ENCODE measurements around the gene UBXN1.
"Not testable (repeated sequence)": the region's sequence is repeated elsewhere in the genome, so short reads cannot be mapped to it uniquely, and the experiment has no call there.

Gene UBXN1

DNA sequence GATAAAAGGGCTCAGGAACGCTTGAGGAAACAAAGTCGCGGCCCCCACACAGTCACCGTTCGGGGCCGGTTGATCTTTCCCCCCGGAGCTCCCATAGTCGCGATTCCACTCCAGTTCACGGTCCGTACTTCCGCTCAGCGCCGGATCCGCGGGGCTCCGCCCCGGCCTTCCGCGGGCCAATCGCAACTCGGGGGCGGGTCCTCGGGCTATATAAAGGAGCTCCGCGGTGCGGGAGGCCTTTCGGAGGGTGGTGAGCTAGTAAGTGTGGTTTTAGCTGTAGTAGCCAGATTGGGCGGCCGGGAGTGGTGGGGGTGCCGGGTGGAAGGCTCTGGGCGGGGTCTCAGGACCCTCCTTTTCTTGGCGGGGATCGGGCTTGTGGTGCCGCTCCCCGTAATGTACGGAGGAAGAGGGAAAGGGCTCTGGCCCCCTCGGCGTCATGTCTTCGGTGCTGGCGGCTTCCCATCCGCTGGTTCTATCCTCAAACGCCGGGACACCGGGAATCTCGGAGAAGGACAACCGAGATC, 13.7 kb downstream of the UBXN1 start, which contains the start of the genes C11orf98 and CSKMT:
Gene C11orf98, minus strand, starts transcription at position 136 of the 524 bp plus-strand sequence. Its CDS starts 41 bp downstream, at position 95.
Gene CSKMT, plus strand, starts transcription at position 238 of the 524 bp plus-strand sequence. CDS start 568 bp downstream, outside the sequence.
- Histone ChIP-seq H3K27ac (ENCODE audit: low read depth, low read length) (peak within 1 kb of the TSS; percentile 89), H3K36me3 (ENCODE audit: control insufficient read depth, insufficient read depth, low read length) (peaks cover 11% of the 10 kb centered on the region), H3K4me3 (ENCODE audit: low read length) (peak within 1 kb of the TSS; percentile 94), H3K9ac (ENCODE audit: low read length) (peak within 1 kb of the TSS; percentile 76), H3K4me1 (ENCODE audit: control insufficient read depth, insufficient read depth, low read length) (peaks cover 17% of the 10 kb centered on the region), H3K27me3 (ENCODE audit: control insufficient read depth, insufficient read depth, low read length) (no peaks in the 10 kb centered on the region)

DNA sequence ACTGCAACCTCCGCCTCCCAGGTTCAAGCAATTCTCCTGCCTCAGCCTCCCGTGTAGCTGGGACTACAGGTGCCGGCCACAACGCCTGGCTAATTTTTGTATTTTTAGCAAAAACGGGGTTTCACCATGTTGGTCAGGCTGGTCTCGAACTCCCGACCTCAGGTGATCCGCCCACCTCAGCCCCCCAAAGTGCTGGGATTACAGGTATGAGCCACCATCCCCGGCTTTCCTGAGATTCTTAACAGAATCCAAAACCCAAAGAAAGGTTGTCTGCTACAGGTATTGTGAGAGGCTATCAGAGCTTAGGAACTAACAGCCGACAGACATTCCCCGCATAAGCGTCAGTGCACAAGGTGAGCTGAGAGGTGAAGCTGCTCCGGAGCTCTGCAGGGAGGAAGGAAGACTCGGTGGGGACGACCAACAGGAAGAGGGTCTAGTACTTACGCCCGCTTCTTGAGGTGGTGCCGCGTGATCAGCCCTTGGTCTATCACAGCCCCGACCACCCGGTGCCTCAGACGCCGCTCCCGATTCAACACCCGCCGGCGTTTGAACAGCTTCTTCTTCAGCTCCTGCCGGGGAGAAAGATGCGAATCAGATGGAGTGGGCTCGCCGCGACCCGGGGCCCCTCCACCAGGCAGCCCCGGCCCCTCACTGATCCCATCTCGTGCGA, 14.3 kb downstream of the UBXN1 start:
- Histone ChIP-seq H3K36me3 (ENCODE audit: control insufficient read depth, insufficient read depth, low read length) (peaks cover 11% of the 10 kb centered on the region), H3K9ac (ENCODE audit: low read length) (peak overlapping the region; percentile 42), H3K27ac (ENCODE audit: low read depth, low read length) (peak overlapping the region; percentile 89), H3K4me1 (ENCODE audit: control insufficient read depth, insufficient read depth, low read length) (peaks cover 17% of the 10 kb centered on the region), H3K4me3 (ENCODE audit: low read length) (peak overlapping the region; percentile 86), H3K27me3 (ENCODE audit: control insufficient read depth, insufficient read depth, low read length) (no peaks in the 10 kb centered on the region)

DNA sequence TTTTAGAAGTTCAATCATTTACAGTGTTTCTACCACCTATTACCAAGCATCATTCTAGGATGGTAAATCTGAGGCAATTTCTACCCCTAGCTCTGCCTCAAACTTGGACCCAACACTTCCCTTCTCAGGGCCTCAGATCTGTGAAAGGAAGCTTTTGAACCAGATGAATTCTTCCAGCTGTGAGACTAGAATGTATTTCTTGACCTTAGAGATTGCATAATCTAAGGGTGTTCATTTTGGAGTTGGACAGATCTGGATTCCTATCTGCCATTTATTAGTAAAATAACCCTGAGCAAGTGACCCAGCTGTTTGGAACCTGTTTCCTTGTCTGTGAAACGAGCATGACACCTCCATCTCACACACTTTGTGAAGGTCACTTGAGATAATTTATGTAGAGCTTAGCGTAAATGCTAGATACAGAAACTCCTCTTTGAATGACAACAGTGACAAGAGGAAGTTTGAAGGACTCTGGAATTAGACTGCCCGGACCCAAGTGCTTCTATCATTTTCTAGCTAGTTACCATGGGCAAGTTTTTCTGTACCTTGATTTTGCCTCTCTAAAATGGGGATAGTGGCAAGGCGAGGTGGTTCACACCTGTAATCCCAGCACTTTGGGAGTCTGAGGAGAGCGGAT, 22.0 kb downstream of the UBXN1 start:
- no peak overlapping the region for H3K4me3 ChIP-seq (ENCODE audit: low read length)
- no peak overlapping the region for H3K27ac ChIP-seq (ENCODE audit: low read depth, low read length)
- H3K36me3 ChIP-seq (ENCODE audit: control insufficient read depth, insufficient read depth, low read length) = no peaks in the 10 kb centered on the region
- H3K9ac ChIP-seq (ENCODE audit: low read length) = no peak overlapping the region
- peaks cover 6% of the 10 kb centered on the region for H3K4me1 ChIP-seq (ENCODE audit: control insufficient read depth, insufficient read depth, low read length)
- no peaks in the 10 kb centered on the region for H3K27me3 ChIP-seq (ENCODE audit: control insufficient read depth, insufficient read depth, low read length)

GRCh38 chr11:62654297-62654696, 24.6 kb downstream of the UBXN1 start:
- Histone ChIP-seq H3K4me1 (ENCODE audit: control insufficient read depth, insufficient read depth, low read length) (peaks cover 6% of the 10 kb centered on the region), H3K9ac (ENCODE audit: low read length) (no peak overlapping the region), H3K36me3 (ENCODE audit: control insufficient read depth, insufficient read depth, low read length) (peaks cover 5% of the 10 kb centered on the region), H3K27ac (ENCODE audit: low read depth, low read length) (no peak overlapping the region), H3K27me3 (ENCODE audit: control insufficient read depth, insufficient read depth, low read length) (no peaks in the 10 kb centered on the region), H3K4me3 (ENCODE audit: low read length) (no peak overlapping the region)

DNA sequence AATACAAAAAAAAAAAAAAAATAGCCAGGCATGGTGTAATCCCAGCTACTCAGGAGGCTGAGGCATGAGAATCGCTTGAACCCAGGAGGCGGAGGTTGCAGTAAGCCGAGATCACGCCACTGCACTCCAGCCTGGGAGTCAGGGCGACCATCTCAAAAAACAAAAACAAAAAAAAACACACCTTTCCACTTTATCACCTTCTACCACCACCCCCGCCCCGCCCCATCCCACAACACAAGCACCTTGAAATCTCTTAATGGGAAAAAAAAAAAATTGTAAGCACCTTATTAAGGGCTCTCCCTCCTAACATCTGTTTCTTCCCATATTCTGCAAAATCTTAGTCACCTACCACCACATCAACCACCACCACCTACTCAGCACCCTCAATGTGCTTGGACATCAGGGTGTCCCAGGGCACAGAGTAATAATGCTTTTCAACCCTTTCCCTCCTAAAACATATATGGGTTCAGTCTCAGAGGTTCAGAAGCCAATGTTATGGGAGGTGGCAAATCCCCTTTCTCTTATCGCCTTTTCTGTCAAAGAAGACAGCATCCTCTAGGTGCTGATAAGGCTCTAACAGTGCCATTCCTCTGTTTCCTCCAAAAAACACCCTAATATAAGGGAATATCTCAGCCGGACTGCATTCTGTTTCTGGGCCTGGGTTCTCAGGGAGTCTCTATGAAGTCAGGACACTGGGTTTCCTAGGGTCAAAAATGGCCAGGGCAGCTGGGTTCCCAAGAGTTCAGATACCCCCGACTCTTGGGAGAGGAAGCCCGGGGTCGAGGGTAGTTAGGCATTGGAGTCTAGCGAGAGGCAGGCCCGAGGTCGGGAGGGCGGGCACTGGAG, 26.5 kb downstream of the UBXN1 start:
- Histone ChIP-seq H3K4me3 (ENCODE audit: low read length) (peak overlapping the region; percentile 65), H3K9ac (ENCODE audit: low read length) (peak overlapping the region; percentile 67), H3K27me3 (ENCODE audit: control insufficient read depth, insufficient read depth, low read length) (no peaks in the 10 kb centered on the region), H3K36me3 (ENCODE audit: control insufficient read depth, insufficient read depth, low read length) (peaks cover 21% of the 10 kb centered on the region), H3K27ac (ENCODE audit: low read depth, low read length) (peak overlapping the region; percentile 81), H3K4me1 (ENCODE audit: control insufficient read depth, insufficient read depth, low read length) (peaks cover 6% of the 10 kb centered on the region)

GRCh38 chr11:62650283-62650682, 28.6 kb downstream of the UBXN1 start:
- H3K4me3 ChIP-seq (ENCODE audit: low read length); H3K27ac ChIP-seq (ENCODE audit: low read depth, low read length); H3K9ac ChIP-seq (ENCODE audit: low read length); H3K27me3 ChIP-seq (ENCODE audit: control insufficient read depth, insufficient read depth, low read length): not testable (repeated sequence)
- Histone ChIP-seq H3K4me1 (ENCODE audit: control insufficient read depth, insufficient read depth, low read length) (peaks cover 14% of the 10 kb centered on the region), H3K36me3 (ENCODE audit: control insufficient read depth, insufficient read depth, low read length) (peaks cover 21% of the 10 kb centered on the region)

GRCh38 chr11:62649486-62649885, 29.4 kb downstream of the UBXN1 start:
- Histone ChIP-seq H3K4me3 (ENCODE audit: low read length) (no peak overlapping the region), H3K27ac (ENCODE audit: low read depth, low read length) (no peak overlapping the region), H3K4me1 (ENCODE audit: control insufficient read depth, insufficient read depth, low read length) (peaks cover 18% of the 10 kb centered on the region), H3K36me3 (ENCODE audit: control insufficient read depth, insufficient read depth, low read length) (peaks cover 21% of the 10 kb centered on the region), H3K27me3 (ENCODE audit: control insufficient read depth, insufficient read depth, low read length) (no peaks in the 10 kb centered on the region), H3K9ac (ENCODE audit: low read length) (no peak overlapping the region)

GRCh38 chr11:62648967-62649364, 29.9 kb downstream of the UBXN1 start:
- Histone ChIP-seq H3K27ac (ENCODE audit: low read depth, low read length) (no peak overlapping the region), H3K9ac (ENCODE audit: low read length) (no peak overlapping the region), H3K36me3 (ENCODE audit: control insufficient read depth, insufficient read depth, low read length) (peaks cover 21% of the 10 kb centered on the region), H3K4me3 (ENCODE audit: low read length) (no peak overlapping the region), H3K4me1 (ENCODE audit: control insufficient read depth, insufficient read depth, low read length) (peaks cover 18% of the 10 kb centered on the region), H3K27me3 (ENCODE audit: control insufficient read depth, insufficient read depth, low read length) (no peaks in the 10 kb centered on the region)

GRCh38 chr11:62648185-62648966, 30.5 kb downstream of the UBXN1 start:
- H3K4me3 ChIP-seq (ENCODE audit: low read length) = no peak overlapping the region
- no peaks in the 10 kb centered on the region for H3K27me3 ChIP-seq (ENCODE audit: control insufficient read depth, insufficient read depth, low read length)
- peaks cover 18% of the 10 kb centered on the region for H3K4me1 ChIP-seq (ENCODE audit: control insufficient read depth, insufficient read depth, low read length)
- H3K9ac ChIP-seq (ENCODE audit: low read length) = no peak overlapping the region
- peaks cover 21% of the 10 kb centered on the region for H3K36me3 ChIP-seq (ENCODE audit: control insufficient read depth, insufficient read depth, low read length)
- no peak overlapping the region for H3K27ac ChIP-seq (ENCODE audit: low read depth, low read length)

- Histone ChIP-seq H3K36me3 (ENCODE audit: control insufficient read depth, insufficient read depth, low read length) (peaks cover 21% of the 10 kb centered on the region), H3K4me1 (ENCODE audit: control insufficient read depth, insufficient read depth, low read length) (peaks cover 16% of the 10 kb centered on the region), H3K27ac (ENCODE audit: low read depth, low read length) (no peak overlapping the region), H3K27me3 (ENCODE audit: control insufficient read depth, insufficient read depth, low read length) (no peaks in the 10 kb centered on the region), H3K9ac (ENCODE audit: low read length) (no peak overlapping the region), H3K4me3 (ENCODE audit: low read length) (no peak overlapping the region)
Measured at GRCh38 chr11:62647609-62648005, 31.3 kb downstream of the UBXN1 start.

DNA sequence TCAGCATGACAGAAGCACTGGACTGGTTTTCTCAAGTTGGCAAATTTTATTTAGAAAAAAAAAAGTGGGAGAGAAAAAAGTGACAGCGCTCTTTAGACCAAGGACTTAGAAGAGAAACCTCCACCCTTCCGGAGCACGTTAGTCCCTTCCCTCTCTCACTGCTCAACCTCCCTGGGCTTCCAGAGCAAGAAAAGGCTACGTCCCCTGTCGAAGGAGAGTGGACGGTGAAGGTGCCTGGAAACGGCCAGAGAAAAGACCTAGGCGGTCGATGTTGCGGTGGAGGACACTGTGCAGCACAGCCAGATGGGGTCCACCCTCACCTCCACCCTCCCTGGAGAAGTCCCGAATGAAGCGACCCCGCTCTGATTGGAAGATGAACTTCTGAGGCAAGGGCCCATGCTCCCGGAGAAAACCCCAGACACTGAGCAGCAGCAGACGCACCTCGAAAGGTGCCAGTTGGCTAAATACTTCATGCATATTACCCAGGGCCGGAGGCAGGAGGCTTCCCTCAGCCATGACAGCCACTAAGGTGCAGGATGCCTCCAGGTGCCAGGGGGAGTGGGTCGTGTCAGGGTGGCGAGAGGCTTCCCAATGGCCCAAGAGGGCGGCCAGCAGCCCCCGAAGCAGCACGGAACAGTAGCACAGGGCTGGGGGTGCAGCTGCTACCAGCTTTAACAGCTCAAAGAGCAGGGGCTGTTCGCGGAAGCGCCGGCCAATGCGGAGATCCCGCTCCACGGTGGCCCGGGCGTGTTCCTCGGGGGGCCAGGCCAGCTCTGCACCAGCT, 31.9 kb downstream of the UBXN1 start:
- peak overlapping the region; percentile 64 for H3K27ac ChIP-seq (ENCODE audit: low read depth, low read length)
- H3K4me1 ChIP-seq (ENCODE audit: control insufficient read depth, insufficient read depth, low read length) = peaks cover 12% of the 10 kb centered on the region
- H3K36me3 ChIP-seq (ENCODE audit: control insufficient read depth, insufficient read depth, low read length) = peaks cover 21% of the 10 kb centered on the region
- H3K9ac ChIP-seq (ENCODE audit: low read length) = no peak overlapping the region
- peak overlapping the region; percentile 48 for H3K4me3 ChIP-seq (ENCODE audit: low read length)
- no peaks in the 10 kb centered on the region for H3K27me3 ChIP-seq (ENCODE audit: control insufficient read depth, insufficient read depth, low read length)

Measured in rectal smooth muscle tissue (tissue), 1 donor.